HG03196 (cell line): ENCODE results near the gene TOX2.

Experiments used
- ATAC-seq: cut with Tn5 transposase; IDR thresholded peaks from one replicate; pipeline ENCODE4 v1.9.1; 2021; ENCODE audit not compliant: unreplicated experiment

TOX2 gene

DNA sequence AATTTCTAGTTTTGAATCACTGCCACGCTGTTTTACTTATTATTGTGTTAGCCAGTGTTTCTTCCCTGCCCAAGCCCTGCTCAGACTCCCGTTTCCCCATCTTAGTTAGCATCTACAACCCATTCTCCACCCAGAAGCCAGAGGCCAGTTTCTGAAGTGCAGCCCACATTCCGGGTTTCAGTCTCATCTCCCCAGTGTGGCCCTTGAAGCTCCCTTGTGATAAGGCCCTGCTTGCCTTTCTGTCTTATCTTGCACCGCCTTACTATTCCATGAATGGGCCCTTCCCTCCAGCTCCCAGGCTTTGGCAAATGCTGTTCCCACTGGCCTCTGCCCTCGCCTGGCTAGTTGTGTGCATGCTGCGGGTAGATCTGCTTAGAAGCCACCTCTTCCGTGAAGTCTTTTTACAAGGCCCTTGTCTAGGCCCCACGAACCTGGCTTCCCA lies 41.1 kb downstream of the TOX2 start:
- no peak for ATAC-seq

DNA sequence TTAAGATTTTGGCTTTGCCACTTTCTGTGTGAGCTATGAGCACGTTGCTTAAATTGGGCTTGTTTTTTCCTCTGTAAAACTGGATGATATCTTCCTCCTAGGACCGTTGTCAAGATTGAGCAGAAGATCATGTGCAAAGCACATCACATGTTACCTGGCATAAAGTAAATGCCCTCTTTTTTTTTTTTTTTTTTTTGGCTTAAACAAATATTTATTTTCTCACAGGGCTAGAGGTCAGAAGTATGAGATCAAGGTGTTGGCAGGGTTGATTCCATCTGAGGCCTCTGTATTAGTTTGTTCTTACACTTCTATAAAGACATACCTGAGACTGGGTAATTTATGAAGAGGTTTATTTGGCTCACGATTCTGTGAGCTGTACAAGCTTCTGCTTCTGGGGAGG lies 42.7 kb downstream of the TOX2 start:
- no peak for ATAC-seq

DNA sequence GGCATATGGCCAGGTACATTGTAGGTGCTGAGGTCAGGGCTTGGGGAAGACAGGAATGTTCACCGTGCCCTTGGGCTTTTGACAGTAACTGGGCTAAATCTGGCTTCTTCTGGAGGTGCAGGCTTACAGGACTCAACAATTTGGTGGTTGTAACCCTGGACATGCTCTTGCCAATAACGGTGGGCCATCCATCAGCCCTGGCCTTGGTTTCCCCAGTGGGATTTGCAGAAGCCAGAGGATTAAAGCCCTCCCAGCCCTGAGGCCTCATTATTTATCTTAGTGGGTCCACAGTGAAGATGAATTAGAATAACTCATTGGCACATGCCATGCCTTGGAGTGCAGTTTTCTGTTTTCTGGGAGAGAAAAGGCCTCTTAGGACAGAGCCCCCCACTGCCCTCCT lies 44.0 kb downstream of the TOX2 start:
- ATAC-seq: no peak

DNA sequence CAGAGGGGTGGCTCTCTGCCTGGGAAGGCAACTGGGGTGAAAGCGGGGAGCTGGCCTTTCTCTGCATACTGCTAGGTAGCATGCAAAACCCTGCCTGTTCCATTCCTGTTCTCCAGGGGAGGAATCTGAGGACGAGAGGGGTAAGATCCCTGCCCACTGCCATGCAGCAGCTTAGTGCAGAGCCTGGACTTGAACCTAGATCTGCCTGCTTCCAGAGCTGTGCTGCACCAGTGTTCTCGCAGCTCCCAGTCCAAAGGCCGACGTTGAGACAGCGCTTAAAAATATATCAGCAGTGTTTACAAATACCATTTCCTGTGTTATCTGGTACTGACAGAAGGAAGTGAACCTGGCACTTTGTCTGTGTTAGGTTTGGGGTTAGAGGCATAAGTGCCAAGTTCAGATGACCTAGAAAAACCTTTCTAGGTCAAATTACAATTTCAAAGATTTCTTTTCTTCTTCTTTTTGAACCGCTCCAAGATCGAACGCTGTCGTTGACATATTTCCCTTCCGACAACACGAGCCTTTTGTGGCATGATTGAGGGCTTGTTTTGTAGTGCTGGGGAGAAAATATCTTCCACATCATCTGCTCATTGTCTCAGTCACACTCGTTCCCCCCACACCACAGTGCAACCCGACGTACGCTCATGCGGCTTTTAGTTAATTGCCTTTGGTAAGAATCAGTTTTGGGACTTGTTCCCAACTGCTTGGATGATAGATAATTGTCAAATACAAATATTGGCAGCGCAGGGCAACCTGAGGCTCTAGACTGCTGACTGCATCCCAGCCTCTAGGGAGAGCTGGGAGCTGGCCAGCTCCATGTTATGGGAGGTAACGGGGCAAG lies 44.6 kb downstream of the TOX2 start:
- no peak for ATAC-seq

DNA sequence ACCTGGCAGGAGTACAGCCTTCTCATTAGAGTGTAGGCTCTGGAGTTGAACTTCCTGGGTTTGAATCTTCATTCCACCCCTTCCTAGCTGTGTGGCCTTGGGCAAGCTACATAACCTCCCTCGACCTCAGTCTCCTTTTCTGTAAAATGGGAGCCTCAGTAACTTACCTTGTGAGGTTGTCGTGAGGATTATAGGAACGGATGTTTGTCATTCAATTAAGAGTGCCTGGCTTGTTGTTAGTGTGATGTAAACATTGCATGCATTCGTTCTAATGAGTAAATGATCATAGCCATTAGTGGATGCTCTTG lies 45.2 kb downstream of the TOX2 start:
- ATAC-seq: no peak

DNA sequence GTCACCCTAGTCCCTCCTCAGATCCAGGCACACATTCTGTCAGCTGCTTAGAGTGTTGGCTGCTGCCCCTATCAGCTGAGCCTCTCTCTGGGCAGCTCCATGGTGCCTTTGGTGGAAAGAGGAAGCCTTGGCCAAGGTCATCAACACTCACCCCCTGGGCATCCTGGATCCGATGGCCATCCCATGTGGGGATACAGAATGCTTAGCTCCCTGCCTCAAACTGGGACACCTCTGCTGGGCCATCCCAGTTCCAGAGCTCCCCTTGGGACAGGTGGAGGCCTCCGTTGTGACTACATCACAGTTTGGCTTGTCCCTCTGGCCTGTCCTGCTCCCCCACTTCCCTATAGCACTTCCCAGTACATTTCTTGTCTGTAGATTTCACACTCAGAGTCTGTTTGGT lies 45.6 kb downstream of the TOX2 start:
- ATAC-seq: no peak

DNA sequence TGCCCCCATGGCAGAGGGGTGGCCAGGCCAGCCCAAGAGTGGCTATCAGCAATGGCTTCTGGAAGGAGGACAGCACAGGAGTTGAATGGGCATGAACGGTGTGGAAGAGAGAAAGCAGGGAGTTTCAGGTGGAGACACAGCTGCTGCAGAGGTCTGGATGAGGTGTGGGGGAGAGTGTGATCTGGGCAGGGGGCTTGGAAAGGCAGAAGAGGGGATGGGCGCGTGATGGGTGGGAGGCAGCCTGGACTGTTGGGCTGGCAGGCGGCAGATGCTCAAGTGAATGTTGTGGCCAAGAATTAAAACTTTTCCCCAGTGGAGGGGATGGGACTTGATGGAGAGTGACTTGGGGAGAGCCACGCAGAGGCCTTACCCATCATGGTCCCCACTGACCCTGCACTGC lies 46.5 kb downstream of the TOX2 start:
- no peak for ATAC-seq

DNA sequence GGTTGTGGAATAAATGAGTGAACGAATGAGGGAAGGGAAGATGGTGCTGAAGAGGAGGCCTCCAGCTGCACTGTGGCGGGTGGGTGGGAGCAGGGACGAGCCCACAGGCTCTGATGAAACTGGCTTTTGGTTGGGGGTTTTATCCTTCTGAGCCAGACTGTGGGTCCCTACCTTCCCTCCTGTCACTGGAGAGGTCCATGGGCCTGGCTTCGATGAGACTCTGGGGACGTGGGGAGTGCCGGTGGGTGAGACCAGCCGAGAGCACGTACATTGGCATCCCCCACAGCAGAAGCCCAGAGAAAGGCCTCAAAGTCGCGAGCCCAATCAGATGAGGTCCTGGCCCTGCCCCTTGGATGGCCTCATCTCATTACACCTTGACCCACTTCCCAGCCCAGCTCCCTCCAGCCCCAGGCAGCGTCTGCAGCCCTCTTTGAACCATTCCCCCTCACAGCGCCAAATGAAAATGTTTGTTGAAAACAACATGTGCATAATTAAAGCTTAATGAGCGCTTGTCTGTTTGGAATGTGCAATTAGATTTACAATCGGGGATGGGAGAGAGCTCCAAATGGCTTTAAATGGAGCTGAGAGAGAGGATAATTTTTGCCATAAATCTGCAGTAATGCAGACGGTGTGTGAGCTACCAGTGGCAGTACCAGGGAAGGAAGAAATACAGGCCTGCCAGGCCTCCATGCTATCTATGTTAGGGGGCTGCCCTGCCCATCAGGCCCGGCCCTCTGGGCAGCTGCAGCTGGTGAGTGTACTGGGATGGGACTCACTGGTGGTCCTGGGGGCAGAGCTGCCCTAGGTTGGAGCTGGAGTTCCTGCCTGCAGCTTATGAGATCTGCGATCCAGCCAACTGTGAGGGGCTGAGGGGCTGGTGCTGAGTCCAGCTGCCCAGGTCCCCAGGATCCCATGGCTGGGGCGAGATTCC lies 47.2 kb downstream of the TOX2 start:
- no peak for ATAC-seq

DNA sequence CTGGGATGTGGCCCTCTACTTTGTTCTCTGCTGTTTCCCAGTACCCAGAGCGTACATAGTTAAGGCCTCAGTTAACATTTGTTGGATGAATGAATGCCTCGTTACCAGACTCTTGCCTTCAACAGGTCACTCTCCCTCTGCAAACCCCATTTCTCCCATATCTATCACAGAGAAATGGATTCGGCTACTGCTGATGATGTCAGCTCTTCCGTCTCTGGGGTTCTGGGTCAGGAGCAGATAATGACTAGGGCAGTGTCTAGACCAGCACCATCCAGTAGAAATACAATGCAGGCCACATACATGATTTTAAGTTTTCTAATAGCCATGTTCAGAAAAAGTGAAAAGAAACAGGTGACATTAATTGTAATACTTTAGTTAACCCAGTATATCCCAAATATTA lies 47.9 kb downstream of the TOX2 start:
- ATAC-seq: no peak

DNA sequence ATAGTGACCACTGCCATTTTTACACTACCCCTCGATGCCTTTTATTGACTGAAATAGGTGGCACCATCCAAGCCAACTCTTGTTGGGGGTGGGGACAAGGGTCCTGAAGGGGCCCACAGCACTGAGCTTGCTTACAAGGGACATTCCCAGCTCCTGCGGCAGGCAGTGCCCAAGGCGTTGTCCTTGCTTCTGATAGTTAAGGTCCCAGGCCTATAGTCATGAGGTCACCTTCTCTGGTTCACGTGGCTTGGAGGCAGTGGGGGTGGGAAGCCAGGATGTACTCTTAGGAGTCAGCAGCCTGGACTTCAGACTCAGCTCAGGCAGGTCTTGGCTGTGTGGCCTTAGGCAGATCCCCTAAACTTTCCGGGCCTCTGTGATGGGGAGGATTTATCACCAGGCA lies 48.6 kb downstream of the TOX2 start:
- no peak for ATAC-seq

DNA sequence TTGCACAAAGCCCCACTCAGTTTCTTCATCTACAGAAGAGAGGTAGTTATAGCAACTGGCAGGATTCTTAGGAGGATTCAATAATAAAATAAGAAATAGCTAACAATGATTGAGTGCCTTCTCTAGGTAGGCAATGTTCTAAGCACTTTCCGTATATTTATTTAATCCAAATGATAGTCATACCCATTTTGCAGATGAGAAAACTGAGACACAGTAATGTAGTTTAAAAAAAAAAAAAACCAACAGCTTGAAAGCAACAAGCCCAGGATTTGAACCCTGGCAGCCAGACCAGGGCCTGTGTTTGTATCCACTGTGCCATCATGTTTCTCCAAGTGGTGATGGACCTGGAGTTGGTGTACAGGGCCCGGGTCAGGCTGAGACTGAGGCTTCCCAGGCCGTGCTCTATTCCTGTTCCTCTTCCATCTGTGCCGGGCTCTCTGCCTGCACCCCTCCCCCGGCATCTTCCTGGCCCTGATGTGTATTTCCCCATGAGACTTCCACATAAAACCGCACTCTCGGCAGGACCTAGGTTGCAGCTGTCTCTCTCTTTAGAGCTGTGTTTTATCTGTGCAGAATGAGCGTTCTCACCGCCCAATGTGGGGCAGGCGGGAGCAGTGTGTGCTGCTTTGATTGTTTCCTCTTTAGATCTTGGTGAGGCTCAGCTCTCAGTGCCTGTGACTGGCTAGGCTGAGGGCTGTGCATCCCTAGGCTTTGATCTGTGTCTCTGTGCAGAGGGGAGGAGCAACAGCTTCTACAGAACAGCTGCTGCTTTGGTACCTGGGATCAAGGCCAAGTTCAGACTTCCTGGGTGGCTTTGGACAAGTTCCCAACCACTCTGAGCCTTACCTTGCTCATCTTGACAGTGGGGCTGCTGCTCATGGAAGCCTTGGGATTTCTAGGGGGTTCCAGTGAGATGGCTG lies 49.5 kb downstream of the TOX2 start:
- ATAC-seq: no peak

DNA sequence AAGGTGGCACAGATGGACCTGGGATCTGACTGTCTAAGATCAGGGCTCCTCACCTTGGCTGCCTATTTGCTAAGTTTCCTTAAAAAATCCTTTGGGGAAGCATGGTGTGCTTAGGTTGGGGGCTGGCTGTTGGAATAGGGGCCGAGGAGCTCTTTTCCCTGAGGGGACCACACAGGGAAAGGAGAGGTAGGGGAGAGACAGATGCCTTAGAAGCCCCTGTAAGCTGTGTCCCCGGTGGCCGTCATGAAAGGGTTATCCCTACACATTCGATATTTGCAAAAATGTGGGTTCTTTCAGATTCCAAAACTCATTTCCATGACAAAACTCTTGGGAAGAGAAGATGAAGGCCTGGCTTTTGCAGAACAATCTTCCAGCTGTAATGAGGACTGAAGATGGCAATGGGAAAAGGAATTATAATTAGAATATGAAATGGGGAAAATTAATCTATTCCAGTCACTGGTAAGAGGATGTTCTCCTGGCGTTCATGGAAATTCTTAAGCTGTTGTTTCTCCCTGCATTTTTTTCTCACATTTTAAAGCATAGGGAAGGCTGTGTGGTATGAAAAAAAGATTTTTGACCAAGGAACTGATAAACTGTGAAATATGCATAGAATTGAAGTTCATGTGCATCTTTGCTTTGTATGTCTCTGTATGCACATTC lies 53.8 kb downstream of the TOX2 start:
- no peak for ATAC-seq

DNA sequence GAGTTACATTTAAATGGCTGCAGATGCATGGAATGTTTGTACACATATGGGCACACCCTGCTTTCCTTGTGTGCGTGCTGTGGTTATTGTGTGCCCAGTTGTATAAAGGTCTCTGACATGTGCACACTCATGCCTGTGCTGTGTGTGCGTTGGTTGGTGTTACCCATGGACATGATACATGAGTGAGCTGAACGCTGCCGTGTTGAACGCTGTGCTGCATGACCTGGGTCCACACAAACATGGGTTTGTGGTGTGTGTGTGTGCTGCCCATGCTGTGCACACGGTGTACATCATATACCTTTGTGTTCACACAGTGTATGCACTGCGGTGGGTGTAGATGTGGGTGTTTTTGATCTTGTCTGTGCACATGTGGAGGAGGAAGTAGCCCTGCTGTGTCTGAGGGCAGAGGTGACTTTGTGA lies 54.4 kb downstream of the TOX2 start:
- no peak for ATAC-seq

DNA sequence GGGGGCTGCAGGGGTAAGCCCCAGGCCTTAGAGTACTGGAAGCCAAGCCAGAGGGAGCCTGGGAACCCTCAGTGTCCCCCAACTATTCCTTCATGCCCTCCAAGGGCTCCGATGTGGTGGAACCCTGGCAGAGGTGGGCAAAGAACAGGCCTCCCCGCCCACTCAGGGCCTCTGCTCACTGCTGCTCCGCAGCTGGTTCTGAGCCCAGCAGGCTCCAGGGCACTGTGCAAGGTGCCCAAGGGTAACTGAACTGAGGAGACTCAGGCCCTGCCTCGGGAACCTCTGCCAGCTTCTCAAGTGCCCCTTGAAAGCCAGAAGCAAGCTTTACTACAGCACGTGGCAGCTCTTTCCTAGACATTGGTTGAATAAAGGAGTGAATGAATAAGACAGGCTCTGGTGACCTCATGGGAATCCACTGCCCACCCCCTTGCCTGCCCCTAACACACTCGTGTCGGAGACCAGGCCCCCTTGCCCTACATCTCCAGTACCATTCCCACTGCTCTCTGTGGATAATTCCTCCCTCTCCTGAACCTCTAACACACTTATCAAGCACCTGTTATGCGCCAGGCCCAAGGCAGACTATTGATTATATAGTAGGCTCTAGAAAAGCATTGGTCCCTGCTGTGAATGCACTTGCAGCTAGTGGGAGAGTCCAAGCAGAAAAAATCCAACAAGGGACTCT lies 55.0 kb downstream of the TOX2 start:
- ATAC-seq: no peak

DNA sequence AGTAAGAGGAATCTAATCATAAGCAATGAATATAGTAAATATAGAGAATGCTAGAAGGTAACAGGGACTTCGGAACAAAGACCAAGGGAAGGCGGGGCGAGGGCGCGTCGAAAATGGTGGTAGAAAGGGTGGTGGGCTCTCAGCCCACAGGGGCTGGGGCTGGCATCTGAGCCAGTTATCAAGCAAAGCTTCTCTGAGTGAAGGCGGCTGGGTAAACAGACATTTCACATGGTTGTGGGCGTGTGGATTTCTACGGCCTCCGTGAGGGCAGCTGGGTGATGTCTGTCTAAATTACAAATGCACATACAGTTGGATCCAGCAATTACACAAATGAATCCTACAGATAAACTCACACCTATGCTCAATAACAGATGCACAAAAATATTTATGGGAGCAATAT lies 56.6 kb downstream of the TOX2 start:
- no peak for ATAC-seq

DNA sequence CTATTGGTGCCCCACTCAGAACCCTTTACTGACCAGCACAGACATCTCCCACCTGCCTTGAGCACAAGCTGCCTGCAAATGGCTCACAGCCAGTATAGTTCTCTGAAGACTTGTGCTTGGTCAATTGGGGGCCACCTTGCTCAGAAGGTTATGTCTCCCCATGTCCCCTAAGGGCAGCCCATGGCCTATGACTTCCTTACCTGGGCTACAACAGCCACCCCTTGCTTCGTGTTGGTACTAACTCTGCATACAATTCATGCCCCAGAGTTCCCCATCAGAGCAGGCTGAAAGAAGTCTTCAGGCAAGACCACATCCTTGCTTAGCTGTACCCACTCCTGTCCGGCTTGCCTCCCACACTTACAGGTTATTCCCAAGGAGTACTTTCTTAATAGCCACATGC lies 57.4 kb downstream of the TOX2 start:
- ATAC-seq: no peak

DNA sequence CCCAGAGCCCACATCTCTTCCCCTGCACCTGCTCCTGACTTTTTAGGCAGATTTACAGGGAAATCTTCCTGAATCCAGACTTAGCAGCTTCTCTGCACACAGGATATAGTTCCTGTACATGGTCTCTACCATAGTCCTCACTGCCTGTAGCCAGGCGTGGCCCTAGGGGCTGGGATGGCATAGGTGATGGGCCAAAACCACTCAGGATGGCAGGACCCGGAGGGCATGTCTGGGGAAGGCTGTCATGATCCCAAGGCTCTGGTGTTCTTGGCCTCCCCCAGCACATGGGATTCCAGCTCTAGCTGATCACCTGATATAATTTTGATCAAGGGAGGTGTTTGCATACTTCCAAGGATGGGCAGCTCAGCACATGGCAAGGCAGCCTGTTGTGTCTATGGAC lies 58.0 kb downstream of the TOX2 start:
- no peak for ATAC-seq

DNA sequence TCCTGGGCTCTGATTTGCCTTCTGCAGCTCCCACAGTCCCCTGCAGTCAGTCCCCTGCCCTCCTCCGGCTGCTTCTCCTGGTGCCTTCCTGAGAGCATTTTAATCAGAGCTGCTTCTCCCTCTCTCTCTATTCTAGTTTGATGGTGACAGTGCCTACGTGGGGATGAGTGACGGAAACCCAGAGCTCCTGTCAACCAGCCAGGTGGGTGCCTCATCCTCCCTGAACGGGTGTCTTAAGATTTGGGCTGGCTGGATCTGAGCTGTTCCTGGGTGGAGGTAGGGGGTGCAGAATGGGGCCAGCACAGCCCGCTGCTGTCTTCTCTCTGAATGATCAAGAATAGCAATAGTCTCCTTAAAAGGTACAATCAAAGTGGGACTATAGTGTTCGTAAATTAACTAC lies 58.6 kb downstream of the TOX2 start:
- no peak for ATAC-seq

DNA sequence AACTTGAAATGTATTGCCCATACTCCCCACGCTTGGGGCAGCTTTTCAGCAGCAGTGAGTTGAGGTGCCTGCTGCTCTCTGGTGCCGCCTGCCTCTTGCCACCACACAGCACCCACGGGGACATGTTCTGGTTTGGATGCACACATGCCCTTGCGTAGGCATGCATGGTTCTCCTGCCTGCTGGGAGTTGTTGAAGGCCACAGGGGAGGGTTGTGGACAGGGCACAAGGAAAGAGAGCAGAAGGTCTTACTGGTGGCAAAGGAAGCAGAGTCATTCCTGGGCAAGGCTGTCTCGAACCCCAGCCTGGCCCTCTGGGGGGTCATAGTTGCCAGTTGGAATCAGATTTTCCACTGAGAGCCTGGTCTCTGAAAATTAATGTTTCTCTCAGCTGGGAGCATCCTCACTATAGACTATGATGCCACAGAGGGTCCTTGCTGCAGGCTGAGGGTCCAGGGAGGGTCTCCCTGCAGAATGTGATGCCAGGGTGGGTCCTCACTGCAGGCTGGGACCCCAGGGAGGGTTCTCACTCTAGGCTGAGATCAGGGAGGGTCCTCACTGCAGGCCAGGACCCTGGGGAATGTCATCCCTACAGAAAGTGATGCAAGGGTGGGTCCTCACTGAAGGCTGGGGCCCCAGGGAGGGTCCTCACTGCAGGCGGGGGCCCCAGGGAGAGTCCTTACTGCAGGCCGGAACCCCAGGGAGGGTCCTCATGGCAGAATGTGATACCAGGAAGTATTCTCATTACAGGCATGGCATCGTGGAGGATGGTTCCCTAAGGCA lies 59.2 kb downstream of the TOX2 start:
- ATAC-seq: no peak
